GM18520 (cell line): Measurements from ENCODE around the gene C1RL.
"Not testable (repeated sequence)": the region's sequence is repeated elsewhere in the genome, so short reads cannot be mapped to it uniquely, and the experiment has no call there.

Experiments used
- ATAC-seq: cut with Tn5 transposase; IDR thresholded peaks from one replicate; pipeline ENCODE4 v1.9.1; 2021; ENCODE audit not compliant: unreplicated experiment

The C1RL gene

DNA sequence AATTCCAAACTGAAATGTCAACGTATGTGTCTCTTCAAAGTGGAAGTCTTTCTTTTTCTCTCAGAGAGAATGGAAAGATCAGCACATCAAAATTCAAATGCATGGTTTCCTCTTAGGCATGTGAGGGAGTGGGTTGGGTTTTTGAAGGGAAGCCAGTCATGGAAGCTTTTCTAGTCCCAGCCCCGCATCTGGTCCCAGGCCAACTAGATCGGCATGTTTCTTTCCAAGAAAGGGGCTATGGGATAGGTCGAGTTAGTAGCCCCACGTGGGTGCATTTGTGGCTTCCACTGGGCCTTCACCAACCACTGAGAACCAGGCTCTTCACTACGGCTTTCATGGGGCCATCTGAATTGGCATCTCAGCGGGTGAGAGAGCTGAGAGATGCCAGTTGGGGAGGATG lies 41.9 kb downstream of the C1RL start:
- no peak for ATAC-seq

DNA sequence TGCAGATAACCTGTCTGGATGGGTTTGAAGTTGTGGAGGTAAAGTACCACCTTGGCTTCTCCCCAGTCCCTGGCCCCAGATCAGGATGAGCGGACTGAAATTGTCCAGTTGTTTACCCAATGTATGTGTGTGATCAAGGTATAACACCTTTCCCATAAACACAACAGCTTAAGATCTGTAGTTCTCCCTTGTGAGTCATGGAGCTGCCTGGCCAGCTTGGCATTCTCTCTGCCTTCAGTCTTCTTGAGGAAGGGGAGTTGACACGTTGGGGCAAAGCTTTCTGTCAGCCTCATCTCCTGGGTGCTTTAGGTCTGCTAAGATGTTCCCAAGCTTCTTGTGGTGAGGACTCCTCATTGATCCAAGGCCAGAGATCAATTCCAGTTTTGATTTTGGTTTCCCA lies 42.4 kb downstream of the C1RL start:
- ATAC-seq: no peak

DNA sequence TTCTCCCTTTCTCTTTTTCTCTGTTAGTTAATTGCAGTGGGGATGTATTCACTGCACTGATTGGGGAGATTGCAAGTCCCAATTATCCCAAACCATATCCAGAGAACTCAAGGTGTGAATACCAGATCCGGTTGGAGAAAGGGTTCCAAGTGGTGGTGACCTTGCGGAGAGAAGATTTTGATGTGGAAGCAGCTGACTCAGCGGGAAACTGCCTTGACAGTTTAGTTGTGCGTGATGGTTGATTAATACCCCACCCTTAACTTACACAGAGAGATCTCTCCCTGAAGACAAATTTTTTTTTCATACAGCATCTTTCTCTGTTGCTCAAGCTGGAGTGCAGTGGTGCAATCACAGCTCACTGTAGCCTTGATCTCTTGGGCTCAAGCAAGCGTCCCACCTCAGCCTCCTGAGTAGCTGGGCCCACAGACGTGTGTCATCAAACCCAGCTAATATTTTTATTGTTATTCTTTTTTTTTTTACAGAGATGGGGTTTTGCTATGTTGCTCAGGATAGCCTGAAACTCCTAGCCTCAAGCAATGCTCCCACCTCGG lies 43.9 kb downstream of the C1RL start:
- no peak for ATAC-seq

DNA sequence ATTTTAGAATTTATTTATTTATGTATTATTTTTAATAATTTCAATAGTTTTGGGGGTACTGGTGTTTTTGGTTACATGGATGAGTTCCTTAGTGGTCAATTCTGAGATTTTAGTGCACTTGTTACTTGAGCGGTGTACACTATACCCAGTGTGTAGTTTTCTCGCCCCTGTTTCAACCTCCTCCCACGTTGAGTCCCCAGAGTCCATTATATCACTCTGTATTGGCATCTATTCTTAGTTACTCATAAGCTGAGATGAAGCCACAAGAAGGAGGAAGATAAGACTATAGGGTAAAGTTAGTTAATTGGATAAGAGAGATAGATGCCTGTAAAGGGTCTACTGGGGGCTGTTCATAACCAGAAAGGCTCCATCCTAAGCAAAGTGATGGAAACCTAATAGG lies 44.5 kb downstream of the C1RL start:
- ATAC-seq: no peak

DNA sequence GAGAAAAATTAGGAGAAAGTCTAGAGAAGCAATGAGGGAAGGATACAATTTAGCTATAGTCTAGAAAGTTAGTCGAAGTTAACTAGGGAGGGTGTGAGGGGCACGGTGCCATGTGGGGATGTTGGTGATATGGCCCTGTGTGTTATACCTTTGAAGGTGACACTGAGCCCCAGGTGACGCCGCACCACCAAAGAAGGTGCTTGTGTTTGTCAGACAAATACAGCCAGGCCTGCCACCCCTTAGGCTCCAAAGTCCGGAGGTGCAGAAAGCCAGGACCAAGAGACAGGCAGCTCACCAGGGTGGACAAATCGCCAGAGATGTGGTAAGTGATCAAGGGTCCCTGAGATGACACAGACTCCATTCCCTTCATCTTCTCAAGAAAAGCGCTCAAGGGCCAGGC lies 47.4 kb downstream of the C1RL start:
- no peak for ATAC-seq

DNA sequence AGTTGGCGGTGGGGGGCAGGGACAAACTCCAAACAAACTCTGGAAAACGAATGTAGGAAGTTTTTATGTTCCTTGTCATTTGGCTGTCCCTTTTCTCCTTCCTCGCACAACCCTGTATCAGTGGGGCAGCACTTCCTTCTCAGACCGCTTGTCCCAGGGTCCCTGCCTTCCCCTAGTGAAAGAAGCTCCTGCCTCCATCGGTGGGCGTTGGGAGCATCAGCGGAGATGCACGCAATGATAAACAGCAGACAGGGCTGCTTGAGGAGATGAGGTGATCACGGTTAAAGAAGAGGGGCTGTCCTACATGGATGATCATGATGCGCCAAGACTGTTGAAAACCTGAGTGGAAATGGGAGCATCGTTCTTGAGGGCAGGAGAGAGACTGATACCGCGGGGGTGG lies 47.9 kb downstream of the C1RL start:
- no peak for ATAC-seq

DNA sequence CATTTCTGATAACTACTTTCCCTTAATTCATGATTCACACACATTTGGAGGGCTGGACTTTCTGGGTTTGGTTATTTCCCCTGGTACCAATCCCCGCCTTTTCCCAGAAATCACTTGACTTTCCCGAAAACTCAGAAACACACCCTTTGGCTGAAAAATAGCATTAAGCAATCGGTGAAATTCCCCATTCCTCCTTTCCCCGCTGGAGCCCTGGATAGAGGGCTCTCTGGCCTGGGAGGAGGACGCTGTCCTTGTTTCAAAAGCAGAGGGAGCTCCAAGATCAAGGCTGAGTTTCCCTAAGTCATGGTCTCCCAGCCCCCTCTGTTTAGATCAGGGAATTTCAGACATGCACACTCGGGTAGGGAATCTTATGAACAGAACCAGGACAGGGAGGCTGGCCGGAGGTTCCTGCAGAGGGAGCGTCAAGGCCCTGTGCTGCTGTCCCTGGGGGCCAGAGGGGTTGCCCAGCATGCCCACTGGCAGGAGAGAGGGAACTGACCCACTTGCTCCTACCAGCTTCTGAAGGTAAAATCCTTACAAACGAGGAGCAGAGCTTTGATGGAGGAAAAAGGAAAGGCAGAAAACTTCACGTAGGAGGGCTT lies 48.6 kb downstream of the C1RL start, which contains the start of gene C1S:
C1S (plus strand) TSS at position 366 of the 602 bp plus-strand sequence. CDS start 1,195 bp downstream, outside the sequence.
- ATAC-seq: no peak

DNA sequence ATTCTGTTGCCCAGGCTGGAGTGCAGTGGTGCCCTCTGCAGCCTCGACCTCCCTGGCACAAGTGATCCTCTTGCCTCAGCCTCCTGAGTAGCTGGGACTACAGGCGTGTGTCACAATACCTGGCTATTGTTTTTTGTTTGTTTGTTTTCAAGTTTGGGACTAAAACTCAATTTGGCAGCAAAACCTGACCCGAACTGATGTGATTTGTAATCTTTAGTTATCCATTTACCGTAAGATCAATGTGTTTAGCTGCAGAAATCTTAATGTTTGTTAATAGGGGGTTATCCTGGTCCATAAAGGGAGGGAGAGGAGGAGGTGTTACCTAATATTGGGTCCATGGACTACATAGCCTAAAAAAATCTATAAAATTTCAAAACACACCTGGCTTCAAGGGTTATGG lies 49.2 kb downstream of the C1RL start:
- ATAC-seq: no peak

DNA sequence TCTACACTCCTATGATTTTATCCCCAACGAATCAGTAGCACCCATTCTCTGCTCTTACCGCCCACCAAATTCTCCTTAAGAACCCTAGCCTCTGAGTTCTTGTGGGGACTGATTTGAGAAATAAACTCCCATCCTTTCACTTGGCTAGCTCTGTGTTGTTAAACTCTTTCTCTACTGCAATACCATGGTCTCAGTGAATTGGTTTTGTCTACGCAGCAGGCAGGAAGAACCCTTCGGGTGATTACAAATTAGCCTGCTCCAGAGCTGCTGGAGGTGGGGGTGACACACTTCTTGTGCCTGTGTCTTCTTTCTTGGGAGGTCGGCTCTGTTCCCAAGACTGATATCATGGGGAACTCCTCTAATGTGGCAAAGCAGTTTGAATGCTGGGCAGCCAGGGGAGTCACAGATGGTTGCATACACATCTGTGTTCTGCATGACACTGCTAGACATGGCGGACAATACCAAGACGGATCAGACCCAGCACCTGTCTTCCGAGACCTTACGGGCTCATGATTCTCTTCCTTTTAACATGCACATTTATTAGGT lies 50.1 kb downstream of the C1RL start:
- ATAC-seq: no peak

DNA sequence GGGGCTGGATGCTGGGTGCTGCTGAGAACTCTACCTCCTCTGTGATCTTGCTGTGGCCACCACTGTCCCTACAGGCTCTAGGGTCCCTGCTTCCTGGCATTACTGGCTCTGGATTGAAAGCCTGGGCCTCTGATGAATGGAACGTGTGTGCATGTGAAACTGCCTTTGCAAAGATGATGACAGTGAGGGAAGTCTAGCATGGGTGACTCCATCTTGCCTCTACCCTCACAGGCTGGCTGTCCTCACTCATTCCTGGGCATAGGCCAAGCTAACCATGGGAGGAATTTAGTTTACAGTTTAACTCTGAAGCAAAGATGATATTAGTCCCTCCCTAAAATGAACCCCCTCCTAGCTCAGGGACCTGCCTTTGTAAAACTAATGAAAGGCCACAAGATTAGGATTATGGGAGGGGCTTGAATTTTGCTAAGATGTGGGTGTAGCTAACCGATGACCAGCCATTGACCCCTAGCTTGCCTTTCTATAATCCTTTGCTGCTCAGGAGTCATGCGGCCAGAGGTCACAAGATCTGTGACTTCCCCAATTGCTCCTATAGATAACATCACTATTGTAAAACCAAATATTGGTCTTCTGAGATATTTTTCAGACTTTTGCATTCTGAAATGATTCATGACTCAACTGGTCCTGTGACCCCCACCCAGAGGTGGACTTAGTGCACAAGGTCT lies 50.7 kb downstream of the C1RL start:
- no peak for ATAC-seq

DNA sequence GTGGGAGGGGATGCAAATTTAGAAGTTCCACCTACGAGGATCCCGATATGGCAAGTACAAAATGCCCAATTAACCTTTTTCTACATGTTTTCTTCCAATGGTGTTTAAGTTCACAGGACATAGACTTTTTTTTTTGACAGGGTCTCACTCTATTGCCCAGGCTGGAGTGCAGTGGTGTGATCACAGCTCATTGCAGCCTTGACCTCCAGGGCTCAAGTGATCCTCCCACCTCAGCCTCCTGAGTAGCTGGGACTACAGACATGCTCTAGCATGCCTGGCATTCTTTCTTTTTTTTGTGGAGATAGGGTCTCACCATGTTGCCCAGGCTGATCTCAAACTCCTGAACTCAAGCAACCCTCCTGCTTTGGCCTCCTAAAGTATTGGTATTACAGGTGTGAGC lies 53.3 kb downstream of the C1RL start:
- ATAC-seq: not testable (repeated sequence)

DNA sequence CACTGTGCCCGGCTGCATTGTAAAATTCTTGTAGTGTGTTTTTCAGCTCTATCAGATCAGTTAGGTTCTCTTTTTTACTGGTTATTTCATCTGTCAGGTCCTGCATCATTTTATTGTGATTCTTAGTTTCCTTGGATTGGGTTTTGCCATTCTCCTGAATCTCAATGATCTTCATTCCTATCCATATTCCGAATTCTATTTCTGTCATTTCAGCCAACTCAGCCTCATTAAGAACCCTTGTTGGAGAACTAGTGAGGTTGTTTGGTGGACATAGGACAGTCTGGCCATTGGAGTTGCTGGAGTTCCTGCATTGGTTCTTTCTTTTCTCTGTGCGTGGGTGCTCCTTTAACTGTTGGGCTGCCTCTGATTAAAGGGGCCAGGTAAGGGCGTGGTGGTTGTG lies 54.1 kb downstream of the C1RL start:
- no peak for ATAC-seq

DNA sequence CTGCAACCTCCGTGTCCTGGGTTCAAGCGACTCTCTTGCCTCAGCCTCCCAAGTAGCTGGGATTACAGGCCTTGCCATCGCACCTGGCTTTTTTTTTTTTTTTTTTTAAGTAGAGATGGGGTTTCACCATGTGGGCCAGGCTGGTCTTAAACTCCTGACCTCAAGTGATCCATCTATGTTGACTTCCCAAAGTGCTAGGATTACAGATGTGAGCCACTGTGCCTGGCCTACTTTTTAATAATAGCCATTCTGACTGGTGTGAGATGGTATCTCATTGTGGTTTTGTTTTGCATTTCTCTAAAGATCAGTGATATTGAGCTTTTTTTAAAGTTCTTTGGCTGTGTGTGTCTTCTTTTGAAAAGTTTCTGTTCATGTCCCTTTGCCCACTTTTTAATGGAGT lies 59.0 kb downstream of the C1RL start:
- not testable (repeated sequence) for ATAC-seq

DNA sequence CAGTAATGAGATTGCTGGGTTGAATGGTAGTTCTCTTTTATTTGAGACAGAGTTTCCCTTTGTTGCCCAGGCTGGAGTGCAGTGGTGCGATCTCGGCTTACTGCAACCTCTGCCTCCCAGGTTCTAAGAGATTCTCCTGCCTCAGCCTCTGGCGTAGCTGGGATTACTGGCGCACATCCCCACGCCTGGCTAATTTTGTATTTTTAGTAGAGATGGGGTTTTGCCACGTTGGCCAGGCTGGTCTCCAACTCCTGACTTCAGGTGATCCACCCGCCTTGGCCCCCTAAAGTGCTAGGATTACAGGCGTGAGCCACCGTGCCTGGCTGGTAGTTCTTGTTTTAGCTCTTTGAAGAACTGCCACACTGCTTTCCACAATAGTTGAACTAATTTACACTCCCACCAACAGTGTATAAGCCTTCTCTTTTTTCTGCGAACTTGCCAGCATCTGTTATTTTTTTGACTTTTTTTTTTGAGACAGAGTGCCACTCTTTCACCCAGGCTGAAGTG lies 59.5 kb downstream of the C1RL start:
- ATAC-seq: not testable (repeated sequence)

DNA sequence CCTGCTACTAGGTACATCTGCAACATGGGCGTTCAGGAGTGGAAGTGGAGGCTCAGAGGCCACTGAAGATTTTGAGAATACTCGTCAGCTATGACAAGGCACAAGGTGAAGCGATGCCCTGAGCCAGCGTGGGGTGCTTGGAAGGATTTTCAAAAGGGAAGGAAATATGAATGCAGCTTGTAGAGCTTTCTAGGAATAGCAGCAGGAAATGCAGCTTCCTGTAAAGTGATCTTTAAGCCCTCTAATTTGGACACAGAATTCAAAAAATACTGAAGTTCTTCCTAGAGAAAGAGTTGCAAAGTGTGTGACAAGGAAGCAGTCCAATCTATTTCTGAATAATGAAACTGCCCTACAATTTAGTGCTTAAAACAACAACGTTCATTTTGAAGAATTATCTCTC lies 61.7 kb downstream of the C1RL start:
- ATAC-seq: no peak

DNA sequence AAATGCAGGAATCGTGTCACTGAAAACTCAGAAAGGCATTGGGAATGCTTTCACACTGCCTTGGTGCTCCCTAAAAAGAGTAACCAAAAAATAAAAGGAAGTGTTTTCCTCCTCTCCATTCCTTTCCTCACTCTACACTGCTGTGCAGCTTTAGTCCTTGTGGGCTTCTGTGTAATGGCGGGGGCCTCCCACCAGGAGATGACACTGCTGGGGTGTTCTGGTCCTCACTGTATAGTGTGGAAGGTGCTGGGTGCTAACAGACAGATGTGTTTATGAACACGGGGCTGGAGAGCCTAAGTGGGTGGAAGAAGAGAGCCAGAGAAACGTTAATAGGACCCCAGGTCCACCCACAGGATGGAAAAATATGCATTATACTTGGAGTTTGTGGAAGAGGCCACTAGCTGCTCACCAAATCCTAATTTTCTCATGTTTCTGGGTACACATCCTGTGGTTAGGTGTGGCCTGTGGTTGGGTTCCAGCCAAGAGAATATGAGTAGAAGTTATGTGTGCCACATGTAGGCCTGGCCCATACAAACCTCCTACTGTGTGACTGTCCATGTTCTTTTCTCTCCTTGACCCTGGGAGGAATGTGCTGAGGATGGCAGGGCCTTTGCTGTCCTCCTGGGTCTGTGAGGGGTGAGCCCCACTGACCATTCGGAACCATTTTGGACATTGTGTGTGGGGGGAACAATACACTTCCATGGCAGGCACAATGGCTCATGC lies 62.5 kb downstream of the C1RL start:
- no peak for ATAC-seq

DNA sequence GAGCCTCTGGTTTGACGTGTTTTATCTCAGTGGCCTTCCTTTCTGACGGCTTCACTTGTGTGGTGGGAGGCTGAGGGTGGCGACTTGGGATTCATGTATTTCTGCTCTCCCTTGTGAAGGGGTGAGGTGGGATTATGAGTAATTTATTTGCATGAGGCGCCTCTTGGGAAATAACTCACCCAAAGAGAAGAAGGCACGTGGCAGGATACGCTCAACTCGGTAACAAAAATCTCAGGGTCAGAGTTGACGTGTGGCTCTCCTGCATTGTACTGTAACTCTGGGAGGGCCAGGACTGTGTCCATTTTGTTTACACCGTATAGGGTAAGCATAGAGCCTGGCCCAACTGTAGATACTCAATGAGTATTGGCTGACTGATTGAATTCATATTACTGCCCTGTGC lies 63.1 kb downstream of the C1RL start:
- ATAC-seq: no peak
